DMS79 treated with DMSO at 0.1 percent for 48 hours (cell line): ENCODE data around the gene DAND5.
A peak's percentile ranks its signal among the peaks of the same experiment; 100 is the strongest.

Source experiments
- DNase-seq: peaks from one replicate; lab custom pipeline; 2025; lab: John Stamatoyannopoulos, UW

The DAND5 gene

GRCh38 chr19:12992729-12993128 is 23.4 kb downstream of the DAND5 start:
- DNase-seq: no peak

- DNase-seq: no peak
Observed at GRCh38 chr19:12993562-12993961, 24.2 kb downstream of the DAND5 start.

DNA sequence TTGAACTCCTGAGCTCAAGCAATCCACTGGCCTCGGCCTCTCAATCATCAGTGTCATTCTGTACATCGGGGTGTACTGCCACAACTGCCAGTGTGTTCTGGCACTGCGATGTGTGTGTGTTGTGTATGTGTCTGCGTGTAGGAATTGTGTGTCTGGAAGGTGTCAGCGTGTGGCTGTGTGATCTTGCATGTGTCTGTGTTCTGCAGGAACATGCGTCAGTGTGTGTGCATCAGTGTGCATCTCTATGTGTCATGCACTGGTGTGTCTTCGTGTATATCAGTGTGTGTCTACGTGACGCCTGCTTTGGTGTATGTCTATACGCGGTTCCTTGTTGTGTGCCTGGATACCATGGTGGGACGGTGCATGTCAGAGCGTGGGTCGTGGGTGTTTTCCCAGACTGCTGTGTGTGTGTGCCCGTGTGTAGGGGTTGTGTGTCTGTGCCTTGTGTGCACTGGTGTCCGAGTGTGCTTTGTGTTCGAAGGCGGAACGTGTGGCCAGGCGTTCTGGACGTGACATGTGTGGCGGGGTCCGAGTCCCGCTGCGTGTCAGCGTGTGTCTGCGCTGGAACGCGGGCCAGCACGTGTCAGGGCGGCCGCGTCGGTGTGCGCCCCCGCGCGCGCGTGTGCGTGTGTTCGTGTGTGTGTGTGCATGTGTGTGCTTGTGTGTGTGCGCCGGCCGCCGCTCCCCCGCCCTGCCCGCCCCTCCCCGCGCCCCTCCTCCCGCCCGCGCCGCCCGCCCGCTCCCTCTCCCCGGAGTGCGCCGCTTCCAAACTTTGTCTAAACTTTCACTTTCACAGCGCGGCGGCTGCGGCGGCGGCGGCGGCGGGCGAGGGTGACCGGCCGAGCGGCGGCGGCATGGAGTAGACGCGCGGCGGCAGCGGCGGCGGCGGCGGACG is 25.6 kb downstream of the DAND5 start, which contains the start of gene NFIX:
NFIX (plus strand) TSS at position 775 of the 895 bp plus-strand sequence. CDS start 363 bp downstream, outside the sequence.
- DNase-seq: peak; percentile 33

- DNase-seq: no peak
Observed at GRCh38 chr19:12995596-12996405, 26.4 kb downstream of the DAND5 start.

DNA sequence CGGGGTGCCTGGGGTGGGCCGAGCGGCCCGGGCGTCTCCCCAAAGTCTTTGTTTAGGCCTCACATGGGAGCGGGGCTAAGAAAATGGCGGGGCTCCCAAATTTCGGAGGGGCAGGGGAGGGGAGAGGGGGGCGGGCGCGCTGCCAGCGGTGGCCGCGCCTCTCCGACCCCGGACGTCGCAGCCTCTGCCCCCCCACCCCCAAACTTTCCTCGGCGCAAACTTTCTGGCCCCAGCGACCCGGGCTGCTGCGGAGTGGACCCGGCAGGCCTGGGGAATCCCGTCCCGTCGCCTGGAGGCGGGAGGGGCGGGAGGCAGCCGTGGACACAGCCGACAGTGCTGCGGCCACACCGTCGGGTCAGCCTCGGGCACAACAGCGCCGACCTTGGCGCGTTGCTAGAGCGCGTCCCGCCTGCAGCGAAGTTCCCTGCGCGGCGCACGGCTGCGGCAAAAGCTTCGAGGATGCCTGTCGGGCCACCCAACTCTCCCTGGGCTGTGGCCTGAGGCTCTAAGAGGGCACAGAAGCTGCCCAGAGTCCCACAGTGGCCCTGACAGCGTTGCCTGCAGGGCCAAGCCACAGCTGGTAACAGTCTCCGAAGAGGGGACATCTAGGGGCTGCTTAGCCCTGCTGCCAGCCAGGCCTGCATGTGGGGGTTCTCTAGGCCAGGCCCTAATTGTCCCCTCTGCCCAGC is 27.2 kb downstream of the DAND5 start:
- DNase-seq: no peak

DNA sequence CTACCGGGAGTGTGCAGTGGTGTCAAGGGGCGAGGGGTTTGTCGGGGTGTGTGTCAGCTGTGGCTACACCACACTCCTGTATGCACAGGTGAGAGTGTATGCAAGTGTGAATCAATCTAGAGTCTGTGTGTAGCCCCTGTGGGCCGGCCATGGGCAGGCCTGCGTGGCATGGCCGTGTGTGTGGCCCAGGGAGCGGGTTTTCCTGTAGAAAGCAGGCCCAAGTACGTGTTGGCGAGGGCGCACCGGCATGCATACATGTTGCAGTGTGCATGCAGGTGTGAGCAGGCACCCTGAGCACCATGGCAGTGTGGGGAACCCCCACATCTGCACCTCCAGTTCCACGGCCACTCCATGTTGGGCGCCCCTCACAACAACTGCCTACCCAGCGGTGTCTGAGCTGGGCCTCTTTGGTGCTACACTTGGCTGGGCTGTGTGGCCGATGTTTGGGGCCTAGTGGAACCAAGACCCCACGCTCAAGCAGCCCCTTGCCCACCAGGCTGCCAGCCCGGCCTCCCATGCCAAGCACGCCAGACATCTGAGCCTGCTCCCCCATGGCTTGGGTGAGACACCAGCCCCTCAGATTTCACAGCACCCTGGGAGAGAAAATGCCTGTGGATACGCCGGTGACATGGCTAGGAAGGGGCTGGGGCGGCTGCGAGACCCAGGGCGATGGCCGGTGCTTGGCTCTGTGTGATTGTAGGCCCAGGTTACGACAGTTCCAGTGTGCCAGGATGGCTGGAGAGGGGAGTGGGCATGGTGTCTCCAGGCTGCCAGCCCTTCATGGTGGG is 28.0 kb downstream of the DAND5 start:
- no peak for DNase-seq

GRCh38 chr19:12997967-12998940 is 28.9 kb downstream of the DAND5 start:
- DNase-seq: no peak

GRCh38 chr19:13001166-13001501 is 31.8 kb downstream of the DAND5 start:
- DNase-seq: no peak

DNA sequence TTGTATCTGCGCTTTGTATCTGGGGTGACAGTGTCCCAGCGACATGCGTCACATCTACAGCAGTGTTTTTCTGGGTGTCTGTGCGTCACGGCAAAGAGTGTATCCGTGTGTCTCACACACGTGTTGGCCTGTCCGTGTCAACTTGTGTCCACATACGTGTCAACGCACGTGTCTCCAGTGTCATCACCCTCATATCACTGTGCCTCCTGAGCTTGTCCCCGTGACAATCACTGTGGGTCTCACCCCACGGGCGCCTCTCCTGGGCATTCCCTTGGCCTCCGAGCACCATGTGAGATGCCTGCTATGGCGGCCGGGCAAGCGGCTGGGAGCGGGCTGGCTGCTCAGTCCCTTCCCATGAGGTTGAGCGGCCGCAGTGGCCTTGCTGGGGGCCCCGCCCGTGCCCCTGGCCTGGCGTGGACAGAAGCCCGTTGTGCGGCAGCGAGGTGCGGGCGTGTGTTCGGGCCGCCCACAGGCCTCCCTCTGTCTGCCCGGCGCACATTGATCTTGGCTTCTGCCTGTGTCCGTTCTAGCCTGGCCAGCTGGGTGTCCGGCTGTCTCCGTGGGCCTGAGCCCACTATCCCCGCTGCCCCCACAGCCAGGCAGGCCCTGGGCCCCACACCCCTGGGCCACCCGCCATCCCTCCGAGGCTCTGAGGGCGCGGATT is 32.3 kb downstream of the DAND5 start:
- DNase-seq: no peak

DNA sequence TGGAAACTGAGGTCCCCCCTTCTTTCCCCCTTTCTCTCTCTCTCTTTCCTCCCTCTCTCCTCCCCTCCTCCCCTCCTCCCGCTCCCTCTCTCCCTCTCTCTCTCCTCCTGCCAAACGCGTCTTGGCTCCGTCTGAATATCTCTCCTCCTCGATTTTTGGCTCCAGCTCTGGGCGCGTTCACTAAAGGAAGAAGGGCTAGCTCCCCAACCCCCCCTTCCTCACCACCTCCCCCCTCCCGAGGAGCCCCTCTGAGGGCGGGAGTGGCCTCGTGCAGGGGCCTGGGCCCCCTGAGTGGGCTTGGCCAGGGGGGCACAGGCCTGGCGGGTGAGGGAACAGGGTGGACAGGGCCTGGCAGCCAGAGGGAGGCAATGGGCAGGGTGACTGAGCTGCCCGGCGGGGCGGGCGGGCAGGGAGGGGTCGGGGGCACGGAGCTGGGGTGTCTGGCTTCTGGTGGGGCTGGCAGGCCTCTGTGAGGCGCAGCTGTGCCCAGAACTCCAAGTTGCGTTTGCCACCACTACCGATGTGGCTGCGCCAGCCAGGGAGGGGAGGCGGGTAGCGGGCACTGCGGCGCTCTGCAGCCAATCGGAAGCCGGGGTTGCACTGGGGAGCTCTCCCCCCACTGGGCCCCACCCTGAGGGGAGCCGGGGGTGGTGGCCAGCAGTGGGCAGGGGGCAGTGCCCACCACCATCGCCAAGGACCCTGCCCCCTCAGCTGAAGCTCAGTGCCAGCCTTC is 33.0 kb downstream of the DAND5 start:
- DNase-seq: no peak

GRCh38 chr19:13003081-13003480 is 33.7 kb downstream of the DAND5 start:
- no peak for DNase-seq

- DNase-seq: no peak
Observed at GRCh38 chr19:13004273-13004672, 34.9 kb downstream of the DAND5 start.

DNA sequence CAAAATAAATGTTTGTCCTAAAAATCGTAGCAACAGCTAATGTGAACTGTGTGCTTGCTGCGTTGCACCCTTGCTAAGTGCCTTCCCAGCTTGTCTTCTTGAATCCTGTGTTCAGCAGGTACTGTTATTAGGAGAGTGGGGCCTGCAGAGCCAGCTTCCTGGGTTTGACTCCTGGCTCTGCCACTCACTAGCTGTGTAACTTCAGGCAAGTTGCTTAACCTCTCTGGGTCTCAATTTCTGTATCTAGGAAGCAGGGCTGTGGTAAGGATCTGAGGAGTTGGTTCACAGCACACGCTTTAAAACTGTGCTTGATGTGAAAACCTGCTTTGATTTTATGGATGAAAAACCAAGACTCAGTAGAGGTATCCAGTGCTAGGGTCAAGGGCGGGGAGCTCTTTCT is 35.9 kb downstream of the DAND5 start:
- DNase-seq: no peak

DNA sequence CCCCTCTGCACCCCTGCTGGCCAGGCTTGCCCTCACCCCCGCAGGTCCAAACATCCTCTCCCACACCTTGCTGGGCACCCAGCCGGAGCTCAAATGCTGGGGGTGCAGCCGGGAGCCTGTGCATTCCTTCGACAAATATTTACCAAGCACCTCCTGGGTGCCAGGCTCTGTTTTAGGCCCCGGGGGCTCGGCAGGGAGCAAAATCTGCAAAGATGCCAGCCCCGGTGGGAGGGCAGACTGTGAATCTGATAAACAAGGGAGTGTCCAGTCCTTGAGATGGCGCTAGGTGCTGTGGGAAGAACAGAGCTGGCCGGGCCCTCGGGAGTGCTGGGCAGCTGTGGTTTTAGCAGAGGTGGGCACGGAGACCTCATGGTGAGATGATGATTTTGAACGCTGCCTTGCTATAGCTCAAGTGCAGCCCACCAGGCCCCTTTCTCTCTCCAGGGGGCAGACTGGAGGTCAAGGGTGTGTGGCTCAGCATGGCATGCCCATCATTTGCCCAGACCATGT is 36.5 kb downstream of the DAND5 start:
- DNase-seq: no peak

GRCh38 chr19:13006431-13007281 is 37.3 kb downstream of the DAND5 start:
- DNase-seq: no peak

GRCh38 chr19:13007292-13008045 is 38.1 kb downstream of the DAND5 start:
- no peak for DNase-seq
